Liver (tissue), 9 donors: ENCODE results near the gene WSCD1. TPM values are rescaled to one million over a fixed set of nuclear protein-coding genes. Genes with fewer than 3 reads are reported as not detected.

Experiments
- DNase-seq: peaks from one replicate; pipeline ENCODE4 v3.0.0-alpha.2; 2017; ENCODE audit warnings: low spot score
- H3K27ac ChIP-seq, 2 donors: one replicate each; pipeline ENCODE4 v1.7.0; 2013; ENCODE audit warnings: inconsistent platforms in 2 of 2, low read length in 2 of 2, control low read depth in 1 of 2, low read depth in 1 of 2, mild to moderate bottlenecking in 1 of 2
- H3K27me3 ChIP-seq, 4 donors: one replicate each; pipeline versions ENCODE4 v1.6.1 to v1.7.0; 2013; ENCODE audit warnings: low read length in 3 of 4, inconsistent platforms in 1 of 4, mild to moderate bottlenecking in 1 of 4, moderate library complexity in 1 of 4; ENCODE audit not compliant: control insufficient read depth in 4 of 4, insufficient read depth in 4 of 4
- H3K36me3 ChIP-seq, 4 donors: one replicate each; pipeline versions ENCODE4 v1.6.1 to v1.7.0; 2013; ENCODE audit warnings: low read length in 3 of 4, mild to moderate bottlenecking in 3 of 4, low read depth in 1 of 4, moderate library complexity in 1 of 4; ENCODE audit not compliant: control insufficient read depth in 4 of 4, insufficient read depth in 3 of 4
- H3K4me1 ChIP-seq, 4 donors: one replicate each; pipeline versions ENCODE4 v1.6.1 to v1.7.0; 2013; ENCODE audit warnings: low read length in 3 of 4, mild to moderate bottlenecking in 3 of 4, moderate library complexity in 1 of 4; ENCODE audit not compliant: control insufficient read depth in 4 of 4, insufficient read depth in 4 of 4
- H3K4me3 ChIP-seq, 3 donors: one replicate each; pipeline versions ENCODE4 v1.6.1 to v1.7.0; 2013; ENCODE audit warnings: low read length in 3 of 3, control low read depth in 1 of 3, low read depth in 1 of 3, mild to moderate bottlenecking in 1 of 3
- H3K9ac ChIP-seq, 2 donors: one replicate each; pipeline ENCODE4 v1.7.0; 2013; ENCODE audit warnings: low read length in 2 of 2, mild to moderate bottlenecking in 2 of 2, moderate library complexity in 2 of 2, control low read depth in 1 of 2, low read depth in 1 of 2
- H3K9me3 ChIP-seq, 4 donors: one replicate each; pipeline versions ENCODE4 v1.6.1 to v1.7.0; 2013; ENCODE audit warnings: low read length in 3 of 4; ENCODE audit not compliant: control insufficient read depth in 4 of 4
- ATF3 ChIP-seq: IDR thresholded peaks from 2 replicates; pipeline ENCODE4 v1.6.1; 2016; ENCODE audit warnings: antibody characterized with exemption
- CTCF ChIP-seq: fragments of 150-350 bp; IDR thresholded peaks from 2 replicates; pipeline ENCODE4 v1.5.1; 2017; ENCODE audit warnings: improper control_type of control experiment, low read depth, low read length; ENCODE audit not compliant: missing input control
- EGR1 ChIP-seq, 2 donors: IDR thresholded peaks; 2 replicates each; pipeline ENCODE4 v1.6.1; 2016 to 2018; ENCODE audit warnings: antibody characterized with exemption in 2 of 2, low read depth in 2 of 2
- FOXA1 ChIP-seq: IDR thresholded peaks from 2 replicates; pipeline ENCODE4 v1.6.1; 2016; ENCODE audit warnings: antibody characterized with exemption
- FOXA2 ChIP-seq: IDR thresholded peaks from 2 replicates; pipeline ENCODE4 v1.6.1; 2016; ENCODE audit warnings: antibody characterized with exemption
- GABPA ChIP-seq, 2 donors: IDR thresholded peaks in 1 of 2; conservative IDR thresholded peaks in 1 of 2; 2 replicates each; pipeline ENCODE4 v1.6.1; 2016; ENCODE audit warnings: antibody characterized with exemption in 2 of 2, mild to moderate bottlenecking in 1 of 2, moderate library complexity in 1 of 2
- HNF4A ChIP-seq, 2 donors: conservative IDR thresholded peaks; 2 replicates each; pipeline ENCODE4 v1.6.1; 2016; ENCODE audit warnings: antibody characterized with exemption in 2 of 2, mild to moderate bottlenecking in 2 of 2
- HNF4G ChIP-seq: IDR thresholded peaks from 2 replicates; pipeline ENCODE4 v1.6.1; 2016; ENCODE audit warnings: antibody characterized with exemption
- JUND ChIP-seq, 2 donors: IDR thresholded peaks; 2 replicates each; pipeline ENCODE4 v1.6.1; 2016; ENCODE audit warnings: antibody characterized with exemption in 2 of 2
- NR2F2 ChIP-seq: IDR thresholded peaks from 2 replicates; pipeline ENCODE4 v1.6.1; 2016; ENCODE audit warnings: antibody characterized with exemption
- RAD21 ChIP-seq, 2 donors: IDR thresholded peaks; 2 replicates each; pipeline ENCODE4 v1.6.1; 2016; ENCODE audit warnings: antibody characterized with exemption in 2 of 2, mild to moderate bottlenecking in 2 of 2
- REST ChIP-seq: IDR thresholded peaks from 2 replicates; pipeline ENCODE4 v1.6.1; 2016; ENCODE audit warnings: antibody characterized with exemption, mild to moderate bottlenecking
- RXRA ChIP-seq, 2 donors: IDR thresholded peaks; 2 replicates each; pipeline ENCODE4 v1.6.1; 2017 to 2018; ENCODE audit warnings: antibody characterized with exemption in 2 of 2, mild to moderate bottlenecking in 1 of 2
- SP1 ChIP-seq: IDR thresholded peaks from 2 replicates; pipeline ENCODE4 v1.6.1; 2018; ENCODE audit warnings: antibody characterized with exemption, mild to moderate bottlenecking
- TAF1 ChIP-seq: conservative IDR thresholded peaks from 2 replicates; pipeline ENCODE4 v1.6.1; 2016; ENCODE audit warnings: antibody characterized with exemption, mild to moderate bottlenecking
- YY1 ChIP-seq: IDR thresholded peaks from 2 replicates; pipeline ENCODE4 v1.6.1; 2016; ENCODE audit warnings: antibody characterized with exemption, mild to moderate bottlenecking
- ZBTB33 ChIP-seq: IDR thresholded peaks from 2 replicates; pipeline ENCODE4 v1.6.1; 2016; ENCODE audit warnings: antibody characterized with exemption
- WGBS: extraction: QIAGEN DNeasy Blood & Tissue Kit; methylation state at CpG from one replicate; pipeline ENCODE4 v1.1.7; 2013; 5-methylcytosine and 5-hydroxymethylcytosine counted together
- polyA plus RNA-seq, 2 donors: library from polyadenylated mRNA; stranded (reverse) in 1 of 2; unstranded in 1 of 2; fragments of 200-250 nt in 1 of 2; fragments of >200 nt in 1 of 2; fragmentation: Nextera tagmentation in 1 of 2; extraction: Ambion mirVana in 1 of 2; gene quantifications; one replicate each; pipeline versions ENCODE4 v1.2.1 to v1.2.3, GENCODE V29; 2013 to 2015
- total RNA-seq, 2 donors: library from RNA; depleted of rRNA; stranded (reverse); fragments of >200 nt; gene quantifications; one replicate each; pipeline ENCODE4 v1.2.3, GENCODE V29; 2014
- TF ChIP-seq, protein P1 (sequence below): IDR thresholded peaks from 2 replicates; pipeline ENCODE4 v1.6.1; 2016; ENCODE audit warnings: antibody characterized with exemption
- donor health status: healthy.
- donor health status: healthy.
- donor health status: healthy.
- donor health status: healthy.
- donor health status: healthy.

WSCD1 gene
- total and polyA plus RNA-seq, 4 donors = 0.10 to 3.8 (median 1.3) TPM

DNA sequence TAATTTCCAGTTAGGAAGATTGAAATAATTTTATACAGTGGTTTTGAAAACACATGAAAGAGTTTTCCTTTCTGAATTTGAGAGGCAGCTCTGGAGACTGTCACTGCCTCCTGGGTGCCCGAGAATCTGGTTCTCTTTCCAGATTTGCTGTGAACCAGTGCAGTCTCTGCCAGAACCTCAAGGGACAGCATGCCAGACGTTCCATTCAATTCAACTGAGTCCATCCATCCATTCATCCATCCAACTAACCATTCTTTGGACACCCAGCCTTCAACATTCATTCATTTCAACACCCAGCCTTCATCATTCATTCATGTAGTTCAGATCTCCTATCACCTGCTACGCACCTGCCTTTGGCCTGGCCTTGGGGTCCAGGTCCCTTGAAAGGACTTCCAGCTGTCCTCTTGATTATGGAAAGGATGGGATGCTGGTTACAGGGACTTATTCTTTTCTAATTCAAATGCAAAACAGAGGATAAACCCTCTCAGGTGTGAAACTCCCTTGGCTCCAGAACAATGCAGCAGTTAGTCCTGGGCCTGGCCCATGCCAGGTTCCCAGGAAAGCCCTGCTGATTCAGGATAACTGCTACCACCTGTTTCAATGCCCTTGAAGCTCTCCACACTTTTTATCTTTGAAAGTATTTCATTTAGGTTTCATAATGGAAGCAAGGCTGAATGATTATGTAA lies 68.7 kb downstream of the WSCD1 start:
- Histone ChIP-seq H3K27ac (no peak overlapping the region), H3K9me3 (no peaks in the 10 kb centered on the region), H3K9ac (no peak overlapping the region), H3K27me3 (peaks cover 0 to 4% (median under 1%) of the 10 kb centered on the region in 4 donors), H3K4me1 (no peaks in the 10 kb centered on the region), H3K4me3 (no peak overlapping the region), H3K36me3 (no peaks in the 10 kb centered on the region)
- TF ChIP-seq HNF4G (no peak), GABPA (IDR thresholded peaks at IDR 0.05 in 1 of 2, conservative IDR thresholded peaks at IDR 0.05 in 1 of 2) (no peak), ATF3 (no peak), CTCF (no peak), SP1 (no peak), REST (no peak), TAF1 (no peak), EGR1 (IDR thresholded peaks at IDR 0.05; ENCODE audit: low read depth in 2 of 2) (no peak), FOXA2 (no peak), FOXA1 (no peak), YY1 (no peak), NR2F2 (no peak)
- TF ChIP-seq, protein P1, sequence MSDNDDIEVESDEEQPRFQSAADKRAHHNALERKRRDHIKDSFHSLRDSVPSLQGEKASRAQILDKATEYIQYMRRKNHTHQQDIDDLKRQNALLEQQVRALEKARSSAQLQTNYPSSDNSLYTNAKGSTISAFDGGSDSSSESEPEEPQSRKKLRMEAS = no peak
- WGBS = 74% methylated on average over 3 of the region's 3 CpGs
- DNase-seq = no peak

DNA sequence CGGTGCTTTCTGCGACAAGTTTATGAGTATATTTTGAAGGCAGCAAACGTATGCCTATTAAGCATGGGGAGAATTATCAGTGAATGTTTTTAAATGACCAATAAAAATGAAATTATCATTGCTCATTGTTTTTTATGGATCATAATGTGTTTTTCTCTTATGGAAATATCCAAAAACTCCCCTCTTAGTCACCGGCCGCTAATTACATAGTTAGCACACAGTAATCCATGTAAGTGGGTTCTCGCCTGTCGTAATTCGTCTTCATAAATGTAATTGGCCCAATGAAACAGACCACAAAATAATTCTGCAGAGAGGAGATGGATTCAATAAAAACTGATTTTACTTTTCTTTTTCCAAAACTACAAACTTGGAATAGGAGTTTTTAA lies 69.3 kb downstream of the WSCD1 start:
- H3K27me3 ChIP-seq = peaks cover 0 to 4% (median under 1%) of the 10 kb centered on the region in 4 donors
- H3K9me3 ChIP-seq = no peaks in the 10 kb centered on the region
- no peak for DNase-seq
- no peak overlapping the region for H3K4me3 ChIP-seq
- no peaks in the 10 kb centered on the region for H3K36me3 ChIP-seq
- H3K4me1 ChIP-seq = no peaks in the 10 kb centered on the region
- WGBS = 89% methylated on average over 8 of the region's 8 CpGs
- no peak overlapping the region for H3K27ac ChIP-seq
- no peak for TF ChIP-seq SP1
- TF ChIP-seq RAD21 (IDR thresholded peaks at IDR 0.05) = no peak
- TF ChIP-seq HNF4A (conservative IDR thresholded peaks at IDR 0.05) = no peak
- no peak for TF ChIP-seq YY1
- no peak for TF ChIP-seq EGR1 (IDR thresholded peaks at IDR 0.05; ENCODE audit: low read depth in 2 of 2)
- no peak for TF ChIP-seq RXRA (IDR thresholded peaks at IDR 0.05)
- TF ChIP-seq CTCF = no peak
- TF ChIP-seq ATF3 = no peak
- no peak for TF ChIP-seq JUND (IDR thresholded peaks at IDR 0.05)
- TF ChIP-seq, protein P1 = no peak
- TF ChIP-seq ZBTB33 = no peak
- no peak for TF ChIP-seq TAF1
- no peak for TF ChIP-seq GABPA (IDR thresholded peaks at IDR 0.05 in 1 of 2, conservative IDR thresholded peaks at IDR 0.05 in 1 of 2)
- no peak for TF ChIP-seq HNF4G
- no peak overlapping the region for H3K9ac ChIP-seq
